NB4 (cell line): ENCODE results near the gene ACBD5.
A peak's percentile ranks its signal among the peaks of the same experiment; 100 is the strongest.

Experiments
- DNase-seq: peaks from one replicate; pipeline ENCODE4 v3.0.0; 2010; ENCODE audit warnings: low read depth
- H3K4me3 ChIP-seq: one replicate; pipeline ENCODE4 v1.5.1; 2011; ENCODE audit warnings: mild to moderate bottlenecking, low read depth, low read length, moderate library complexity
- CTCF ChIP-seq: IDR thresholded peaks from one replicate; pipeline ENCODE4 v1.5.1; 2012; ENCODE audit warnings: low read depth, low read length
- MAX ChIP-seq: IDR thresholded peaks from 2 replicates; pipeline ENCODE4 v1.6.1; 2011; ENCODE audit warnings: low read depth, low read length
- MYC ChIP-seq: IDR thresholded peaks from 2 replicates; pipeline ENCODE4 v1.6.1; 2011; ENCODE audit warnings: low read depth, low read length
- POLR2A ChIP-seq: IDR thresholded peaks from 2 replicates; pipeline ENCODE4 v1.6.1; 2011; ENCODE audit warnings: mild to moderate bottlenecking; ENCODE audit not compliant: insufficient read length; ENCODE audit errors: extremely low read depth

ACBD5 gene

GRCh38 chr10:27248215-27248614 is 7.6 kb upstream of the ACBD5 start:
- TF ChIP-seq MAX = no peak

GRCh38 chr10:27247441-27247840 is 6.8 kb upstream of the ACBD5 start:
- H3K4me3 ChIP-seq = no peak overlapping the region
- TF ChIP-seq MYC (no peak), POLR2A (no peak), MAX (no peak), CTCF (no peak)
- no peak for DNase-seq

More at GRCh38 chr10:27248215-27248614, 7.6 kb upstream of the ACBD5 start:
- DNase-seq = no peak
- H3K4me3 ChIP-seq = no peak overlapping the region

GRCh38 chr10:27247006-27247405 is 6.4 kb upstream of the ACBD5 start:
- TF ChIP-seq CTCF (no peak), MYC (no peak), MAX (no peak), POLR2A (no peak)
- DNase-seq = no peak
- no peak overlapping the region for H3K4me3 ChIP-seq

- no peak for TF ChIP-seq POLR2A
- TF ChIP-seq CTCF = no peak
- TF ChIP-seq MYC = no peak
- H3K4me3 ChIP-seq = no peak overlapping the region
- no peak for DNase-seq
Measured at GRCh38 chr10:27245836-27246235, 5.2 kb upstream of the ACBD5 start.

GRCh38 chr10:27244976-27245375 is 4.4 kb upstream of the ACBD5 start:
- no peak for TF ChIP-seq MAX
- no peak for TF ChIP-seq CTCF
- no peak for TF ChIP-seq POLR2A
- TF ChIP-seq MYC = no peak
- no peak for DNase-seq
- H3K4me3 ChIP-seq = no peak overlapping the region

- TF ChIP-seq MYC (peak; percentile 83), POLR2A (peak; percentile 30), MAX (peak; percentile 70), CTCF (no peak)
- peak; percentile 64 for DNase-seq
- H3K4me3 ChIP-seq = peak overlapping the region; percentile 86
Measured at GRCh38 chr10:27242951-27243551, 2.5 kb upstream of the ACBD5 start.
